Upper lobe of left lung (tissue), 4 donors: ENCODE data around the gene FAM217A.

Experiments used
- CTCF ChIP-seq, 6 experiments: fragments of 450-650 bp in 4 of 6; fragments of 200-600 bp in 2 of 6; sonication (generic) in 2 of 6; IDR thresholded peaks; one replicate each; pipeline ENCODE4 v1.5.1; 2016 to 2019; ENCODE audit warnings: antibody characterized with exemption in 6 of 6
- POLR2A ChIP-seq, 4 donors: fragments of 450-650 bp; IDR thresholded peaks; one replicate each; pipeline ENCODE4 v1.5.1; 2016 to 2017; ENCODE audit warnings: antibody characterized with exemption in 4 of 4, mild to moderate bottlenecking in 2 of 4

GRCh38 chr6:4025681-4026080 is 53.3 kb downstream of the FAM217A start:
- no peak for TF ChIP-seq CTCF (IDR thresholded peaks at IDR 0.05)
- TF ChIP-seq POLR2A (IDR thresholded peaks at IDR 0.05): no peak
